BE2C (cell line): Measurements from ENCODE around the gene TMEM132D.

ENCODE experiments used
- DNase-seq: peaks from one replicate; pipeline ENCODE4 v3.0.0-alpha.2; 2020
- H3K27me3 ChIP-seq: fragments of 250-450 bp; sonication (Bioruptor Pico); 2 replicates; pipeline ENCODE4 v1.5.1; 2020; ENCODE audit warnings: mild to moderate bottlenecking
- H3K36me3 ChIP-seq: fragments of 250-450 bp; sonication (Bioruptor Pico); 2 replicates; pipeline ENCODE4 v1.5.1; 2020; ENCODE audit warnings: mild to moderate bottlenecking
- H3K4me1 ChIP-seq: fragments of 250-450 bp; sonication (Bioruptor Pico); 2 replicates; pipeline ENCODE4 v1.5.1; 2020
- H3K4me3 ChIP-seq: 2 replicates; pipeline ENCODE4 v1.5.1; 2011; ENCODE audit warnings: low read depth, low read length
- H3K9me3 ChIP-seq: fragments of 250-450 bp; sonication (Bioruptor Pico); 2 replicates; pipeline ENCODE4 v1.5.1; 2020
- TF ChIP-seq, protein P1 (sequence below): IDR thresholded peaks from 2 replicates; pipeline ENCODE4 v1.5.1; 2012; ENCODE audit warnings: mild to moderate bottlenecking, low read depth, low read length

Gene TMEM132D

DNA sequence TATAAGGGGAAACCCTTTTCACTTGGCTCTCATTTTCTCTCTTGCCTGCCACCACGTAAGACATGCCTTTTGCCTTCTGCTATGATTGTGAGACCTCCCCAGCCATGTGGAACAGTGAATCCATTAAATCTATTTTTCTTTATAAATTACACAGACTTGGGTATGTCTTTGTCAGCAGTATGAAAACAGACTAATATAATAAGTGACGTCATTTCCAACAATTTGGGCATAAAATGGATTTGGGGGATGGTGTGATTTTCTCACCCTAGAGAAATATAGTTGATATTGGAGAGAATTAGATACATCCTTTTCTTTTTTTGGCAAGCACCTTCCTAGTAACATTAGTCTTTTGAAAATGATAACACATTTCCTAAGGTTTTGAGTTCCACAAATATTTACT is 490.5 kb downstream of the TMEM132D start:
- no peak overlapping the region for H3K4me3 ChIP-seq
- H3K9me3 ChIP-seq: no peaks in the 10 kb centered on the region
- TF ChIP-seq, protein P1, sequence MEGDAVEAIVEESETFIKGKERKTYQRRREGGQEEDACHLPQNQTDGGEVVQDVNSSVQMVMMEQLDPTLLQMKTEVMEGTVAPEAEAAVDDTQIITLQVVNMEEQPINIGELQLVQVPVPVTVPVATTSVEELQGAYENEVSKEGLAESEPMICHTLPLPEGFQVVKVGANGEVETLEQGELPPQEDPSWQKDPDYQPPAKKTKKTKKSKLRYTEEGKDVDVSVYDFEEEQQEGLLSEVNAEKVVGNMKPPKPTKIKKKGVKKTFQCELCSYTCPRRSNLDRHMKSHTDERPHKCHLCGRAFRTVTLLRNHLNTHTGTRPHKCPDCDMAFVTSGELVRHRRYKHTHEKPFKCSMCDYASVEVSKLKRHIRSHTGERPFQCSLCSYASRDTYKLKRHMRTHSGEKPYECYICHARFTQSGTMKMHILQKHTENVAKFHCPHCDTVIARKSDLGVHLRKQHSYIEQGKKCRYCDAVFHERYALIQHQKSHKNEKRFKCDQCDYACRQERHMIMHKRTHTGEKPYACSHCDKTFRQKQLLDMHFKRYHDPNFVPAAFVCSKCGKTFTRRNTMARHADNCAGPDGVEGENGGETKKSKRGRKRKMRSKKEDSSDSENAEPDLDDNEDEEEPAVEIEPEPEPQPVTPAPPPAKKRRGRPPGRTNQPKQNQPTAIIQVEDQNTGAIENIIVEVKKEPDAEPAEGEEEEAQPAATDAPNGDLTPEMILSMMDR: no peak
- no peak for DNase-seq
- H3K27me3 ChIP-seq: no peaks in the 10 kb centered on the region
- no peaks in the 10 kb centered on the region for H3K36me3 ChIP-seq
- H3K4me1 ChIP-seq: no peaks in the 10 kb centered on the region

GRCh38 chr12:129409281-129409680 is 494.5 kb downstream of the TMEM132D start:
- H3K36me3 ChIP-seq: no peaks in the 10 kb centered on the region
- TF ChIP-seq, protein P1: no peak
- no peaks in the 10 kb centered on the region for H3K9me3 ChIP-seq
- H3K27me3 ChIP-seq: no peaks in the 10 kb centered on the region
- H3K4me3 ChIP-seq: no peak overlapping the region
- DNase-seq: no peak
- no peaks in the 10 kb centered on the region for H3K4me1 ChIP-seq

- Histone ChIP-seq H3K4me3 (no peak overlapping the region), H3K4me1 (no peaks in the 10 kb centered on the region), H3K27me3 (no peaks in the 10 kb centered on the region), H3K9me3 (no peaks in the 10 kb centered on the region), H3K36me3 (no peaks in the 10 kb centered on the region)
- TF ChIP-seq, protein P1: no peak
- no peak for DNase-seq
Measured at GRCh38 chr12:129404556-129404955, 499.3 kb downstream of the TMEM132D start.

- DNase-seq: no peak
- no peaks in the 10 kb centered on the region for H3K36me3 ChIP-seq
- H3K9me3 ChIP-seq: no peaks in the 10 kb centered on the region
- H3K4me1 ChIP-seq: no peaks in the 10 kb centered on the region
- H3K27me3 ChIP-seq: no peaks in the 10 kb centered on the region
- TF ChIP-seq, protein P1: no peak
- H3K4me3 ChIP-seq: no peak overlapping the region
Measured at GRCh38 chr12:129401572-129401971, 502.3 kb downstream of the TMEM132D start.

GRCh38 chr12:129394177-129394825 is 509.5 kb downstream of the TMEM132D start:
- Histone ChIP-seq H3K4me1 (no peaks in the 10 kb centered on the region), H3K36me3 (no peaks in the 10 kb centered on the region), H3K27me3 (no peaks in the 10 kb centered on the region), H3K9me3 (no peaks in the 10 kb centered on the region), H3K4me3 (no peak overlapping the region)
- TF ChIP-seq, protein P1: no peak
- DNase-seq: no peak

DNA sequence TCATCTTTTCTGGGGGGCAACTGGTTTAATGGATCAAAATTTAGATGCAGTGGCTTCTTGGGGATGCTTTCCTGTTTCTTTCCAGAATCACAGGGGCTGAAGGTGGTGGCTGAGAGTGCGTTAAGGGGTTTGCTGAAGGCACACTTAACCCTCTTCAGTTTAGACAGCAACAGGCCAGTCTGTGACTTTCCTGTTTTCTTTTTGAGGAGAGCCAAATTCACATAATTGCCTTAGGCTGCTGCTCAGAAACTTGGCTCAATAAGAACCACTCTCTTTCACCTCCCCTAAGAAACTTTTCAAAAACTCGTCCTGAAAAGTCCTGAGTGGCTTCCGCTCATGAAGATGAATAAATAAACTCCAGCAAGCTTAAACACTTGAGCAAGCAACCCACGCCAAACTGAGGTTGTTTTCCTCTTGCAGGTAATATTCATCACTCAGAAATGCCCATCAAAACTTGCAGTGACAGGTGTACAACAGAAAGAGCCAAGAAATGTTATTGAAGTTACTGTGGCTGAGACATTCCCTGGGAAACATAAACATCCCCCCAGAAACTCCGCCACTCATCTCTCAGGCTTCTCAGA is 510.4 kb downstream of the TMEM132D start:
- Histone ChIP-seq H3K27me3 (no peaks in the 10 kb centered on the region), H3K9me3 (no peaks in the 10 kb centered on the region), H3K36me3 (no peaks in the 10 kb centered on the region), H3K4me1 (no peaks in the 10 kb centered on the region), H3K4me3 (no peak overlapping the region)
- DNase-seq: no peak
- TF ChIP-seq, protein P1: no peak
